GM18502 (cell line): ENCODE data around the gene AP3D1.
A peak's percentile ranks its signal among the peaks of the same experiment; 100 is the strongest.

Experiments
- ATAC-seq: cut with Tn5 transposase; IDR thresholded peaks from one replicate; pipeline ENCODE4 v1.9.1; 2021; ENCODE audit warnings: mild to moderate bottlenecking; ENCODE audit not compliant: unreplicated experiment, poor library complexity

Gene AP3D1

DNA sequence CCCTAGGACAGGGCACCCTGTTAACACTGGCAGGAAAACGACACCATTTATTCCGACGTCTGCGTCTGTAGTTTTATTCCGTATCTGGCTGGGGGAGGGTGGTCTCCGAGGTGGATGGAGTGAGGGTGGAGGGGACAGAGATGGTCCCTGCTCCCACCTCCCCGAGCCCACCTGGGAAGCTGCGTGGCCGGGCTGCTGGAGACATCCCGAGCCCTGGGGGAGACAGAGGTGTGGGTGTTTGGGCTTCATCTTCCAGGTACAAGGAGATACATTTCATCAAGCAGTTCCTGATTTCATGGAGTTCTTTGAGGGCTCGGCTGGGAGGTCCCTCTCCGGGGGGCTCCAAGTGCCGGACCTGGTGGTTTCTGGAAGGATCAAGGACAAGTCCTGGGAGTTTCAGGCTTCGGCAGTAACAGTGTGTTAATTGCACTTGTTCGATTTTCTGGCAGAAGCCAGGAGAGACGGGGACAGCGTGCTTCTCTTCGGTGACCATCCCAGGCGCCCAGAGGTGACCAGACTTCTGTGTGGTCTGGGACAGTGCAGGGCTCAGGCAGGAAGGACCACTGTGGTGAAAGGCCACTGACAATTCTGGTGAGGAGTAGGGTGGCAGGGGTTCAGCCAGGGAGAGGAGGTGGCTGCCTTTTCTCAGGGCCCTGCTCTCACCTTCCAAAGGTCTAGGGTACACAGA, 80.2 kb downstream of the AP3D1 start:
- no peak for ATAC-seq

DNA sequence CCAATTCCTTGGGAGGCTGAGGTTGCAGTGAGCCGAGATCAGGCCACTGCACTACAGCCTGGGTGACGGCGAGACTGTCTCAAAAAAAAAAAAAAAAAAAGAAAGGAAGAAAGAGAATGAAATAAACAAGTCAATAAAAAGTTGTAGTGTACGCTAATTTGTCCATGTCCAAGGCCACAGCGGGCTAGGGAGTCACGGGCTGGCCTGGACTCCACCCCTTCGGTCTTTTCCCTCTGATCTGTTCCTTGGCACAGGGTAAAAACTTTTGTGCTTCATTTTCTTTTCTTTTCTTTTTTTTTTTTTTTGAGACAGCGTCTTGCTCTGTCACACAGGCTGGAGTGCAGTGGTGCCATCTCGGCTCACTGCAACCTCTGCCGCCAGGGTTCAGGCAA, 80.9 kb downstream of the AP3D1 start:
- ATAC-seq, result no peak

DNA sequence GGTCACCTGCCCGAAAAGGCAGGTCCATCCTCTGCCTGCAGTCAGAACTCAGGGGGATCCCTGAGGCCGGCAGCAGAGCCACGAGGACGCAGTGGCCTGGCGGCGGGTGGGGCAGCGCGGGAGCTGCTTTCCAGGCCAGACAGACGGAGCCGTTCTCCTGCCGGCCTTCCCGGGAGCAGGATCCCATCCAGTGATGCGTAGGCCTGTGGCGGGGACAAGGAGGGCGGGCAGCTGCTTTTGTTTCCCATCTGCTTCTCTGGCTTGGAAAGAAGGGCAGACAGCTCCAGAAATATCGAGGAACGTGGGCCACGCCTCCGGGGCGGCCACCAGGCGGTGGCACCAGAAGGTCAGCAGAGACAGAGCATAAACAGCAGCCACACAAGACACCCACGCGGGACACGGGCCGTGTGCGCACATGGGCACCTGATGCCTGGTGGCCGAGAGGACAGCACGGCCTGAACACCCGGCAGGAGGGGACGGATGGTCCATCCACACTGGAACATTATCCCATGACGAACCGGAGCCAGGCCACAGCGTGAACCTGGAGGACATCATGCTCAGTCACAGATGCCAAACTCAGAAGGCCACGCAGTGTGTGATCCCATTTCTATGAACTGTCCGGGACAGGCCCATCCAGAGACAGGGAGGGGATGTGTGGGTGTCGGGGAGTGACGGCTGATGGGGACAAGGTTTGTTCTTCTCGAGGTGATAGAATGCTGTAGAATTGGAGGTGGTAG, 86.4 kb downstream of the AP3D1 start:
- no peak for ATAC-seq

DNA sequence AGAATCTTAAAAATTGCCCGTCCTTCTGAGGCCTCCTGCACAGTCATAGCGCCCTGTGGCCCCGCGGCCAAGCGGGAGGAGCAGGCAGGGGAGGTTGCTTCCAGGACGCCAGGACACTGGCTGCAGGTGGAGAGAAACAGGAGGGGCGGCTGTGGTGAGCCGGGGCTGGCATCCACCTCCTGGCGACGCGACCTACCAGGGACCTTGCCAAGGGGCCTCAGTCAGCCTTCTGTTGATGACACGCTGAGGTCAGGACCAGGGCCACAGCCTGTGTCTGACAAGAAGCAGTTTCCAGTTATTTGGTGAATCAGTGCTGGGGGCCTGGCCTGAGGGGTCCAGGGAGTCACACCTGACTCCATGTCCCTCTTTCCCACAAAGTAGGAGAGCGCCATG, 87.0 kb downstream of the AP3D1 start:
- ATAC-seq, result no peak

DNA sequence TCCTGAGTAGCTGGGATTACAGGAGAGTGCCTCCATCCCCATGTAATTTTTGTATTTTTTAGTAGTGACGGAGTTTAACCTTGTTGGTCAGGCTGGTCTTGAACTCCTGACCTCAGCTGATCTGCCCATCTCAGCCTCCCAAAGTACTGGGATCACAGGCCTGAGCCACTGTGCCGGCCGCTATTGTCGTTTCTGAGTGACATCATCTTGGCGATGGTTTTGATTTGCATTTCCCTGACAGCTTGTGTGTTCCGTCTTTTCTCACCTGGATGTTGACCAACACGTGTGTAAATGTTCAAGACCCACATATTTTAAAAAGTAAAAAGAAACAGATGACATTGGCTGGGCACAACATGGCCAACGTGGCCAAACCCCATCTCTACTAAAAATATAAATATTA, 87.5 kb downstream of the AP3D1 start:
- no peak for ATAC-seq

DNA sequence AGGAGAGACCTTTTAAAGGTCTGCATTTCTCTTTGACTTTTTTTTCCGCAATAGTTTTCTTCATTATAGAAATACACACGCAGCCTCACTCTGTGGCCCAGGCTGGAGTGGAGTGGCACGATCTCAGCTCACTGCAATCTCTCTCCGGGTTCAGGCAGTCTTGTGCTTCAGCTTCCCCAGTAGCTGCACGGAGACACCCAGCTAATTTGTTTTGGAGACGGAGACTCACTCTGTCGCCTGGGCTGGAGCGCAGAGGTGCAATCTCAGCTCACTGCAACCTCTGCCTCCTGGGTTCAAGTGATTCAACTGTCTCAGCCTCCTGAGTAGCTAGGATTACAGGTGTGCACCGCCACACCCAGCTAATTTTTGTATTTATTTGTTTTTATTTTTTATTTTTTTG, 88.6 kb downstream of the AP3D1 start:
- ATAC-seq, result no peak

DNA sequence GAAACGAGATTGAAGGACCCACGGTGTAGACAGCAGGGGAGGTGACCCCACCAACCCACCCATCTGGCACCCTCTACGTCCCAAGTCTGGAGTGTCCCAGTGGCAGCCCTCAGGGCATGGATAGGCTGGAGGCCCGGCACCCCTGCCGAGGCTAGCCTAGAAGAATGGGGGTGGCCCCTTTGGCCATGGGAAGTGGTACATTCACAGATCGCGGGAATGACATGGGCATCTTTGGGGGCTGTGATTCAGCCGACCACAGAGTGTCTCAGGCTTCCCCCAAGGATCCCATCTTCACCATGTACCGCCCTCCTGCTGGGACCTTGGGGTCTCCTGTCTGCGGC, 89.0 kb downstream of the AP3D1 start:
- no peak for ATAC-seq

DNA sequence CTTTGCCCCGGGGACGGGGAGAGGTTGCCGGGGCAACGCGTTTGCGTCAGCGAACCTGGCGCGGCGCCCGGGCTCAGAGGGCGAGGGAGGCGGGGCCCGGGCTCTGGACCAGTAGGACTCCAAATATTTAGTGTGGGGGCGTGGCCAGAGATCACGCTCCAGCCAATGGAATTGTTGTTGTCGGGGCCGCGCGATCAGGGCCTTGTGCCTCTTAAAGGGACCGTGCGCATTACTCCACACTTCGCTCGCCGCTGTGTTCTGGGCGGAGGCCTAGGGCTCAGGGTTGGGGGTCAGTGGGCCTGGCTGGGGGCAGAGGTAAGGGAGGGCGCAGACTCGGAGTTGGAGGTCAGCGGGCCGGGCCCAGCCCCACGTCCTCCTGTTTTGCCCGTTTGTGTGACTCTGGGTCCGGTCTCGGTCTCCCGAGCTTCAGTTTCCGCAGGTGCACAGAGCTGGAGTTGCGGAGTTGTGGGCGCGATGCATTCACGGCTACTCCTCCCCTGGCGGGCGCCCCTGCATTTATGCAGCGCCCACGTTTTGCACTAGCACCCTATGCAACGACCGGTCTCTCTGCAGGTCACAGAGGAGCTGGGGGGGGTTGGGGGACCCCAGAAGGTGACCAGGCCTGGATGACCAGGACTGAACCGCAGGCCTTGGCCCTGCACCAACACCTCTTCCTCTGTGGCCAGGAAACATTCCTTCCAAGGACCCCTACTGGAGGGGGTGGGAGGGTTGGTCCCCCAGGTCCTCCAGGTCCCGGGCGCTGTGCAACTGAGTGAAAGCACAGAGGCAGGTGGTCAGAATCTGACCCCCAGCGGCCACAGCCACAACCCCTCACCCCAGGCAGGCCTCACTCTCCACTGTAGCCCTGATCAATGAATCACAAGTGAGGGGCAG, 89.6 kb downstream of the AP3D1 start:
- peak; percentile 75 for ATAC-seq

DNA sequence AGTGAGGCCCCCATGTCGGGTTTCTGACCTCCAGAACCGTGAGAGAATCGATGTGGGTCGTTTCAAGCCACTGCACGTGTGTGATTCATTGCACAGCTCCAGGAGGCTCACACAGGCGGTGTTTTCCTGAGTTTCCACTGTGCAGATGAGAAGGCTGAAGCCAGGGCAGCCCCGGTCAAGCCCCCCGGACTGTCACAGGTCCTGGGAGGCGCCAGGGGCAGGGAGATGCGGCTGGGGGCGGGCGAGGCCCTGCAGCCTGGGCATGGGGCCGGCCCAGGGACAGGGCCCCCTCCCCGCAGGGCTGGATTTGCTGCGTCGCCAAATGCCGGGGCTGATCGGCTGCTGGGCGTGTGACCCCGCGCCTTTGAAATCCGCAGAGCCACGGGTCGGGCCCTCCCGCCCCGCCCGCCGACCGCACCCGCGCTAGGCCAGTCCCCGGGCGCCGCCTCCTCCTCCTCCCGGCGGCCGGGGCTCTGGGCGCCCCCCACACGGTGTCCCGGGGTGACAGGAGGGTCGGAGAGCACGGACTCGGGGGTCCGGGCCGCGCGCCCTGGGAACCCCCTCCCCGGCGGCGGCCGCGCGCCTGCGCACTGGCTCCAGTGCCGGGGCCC, 90.4 kb downstream of the AP3D1 start:
- ATAC-seq, result peak; percentile 29

DNA sequence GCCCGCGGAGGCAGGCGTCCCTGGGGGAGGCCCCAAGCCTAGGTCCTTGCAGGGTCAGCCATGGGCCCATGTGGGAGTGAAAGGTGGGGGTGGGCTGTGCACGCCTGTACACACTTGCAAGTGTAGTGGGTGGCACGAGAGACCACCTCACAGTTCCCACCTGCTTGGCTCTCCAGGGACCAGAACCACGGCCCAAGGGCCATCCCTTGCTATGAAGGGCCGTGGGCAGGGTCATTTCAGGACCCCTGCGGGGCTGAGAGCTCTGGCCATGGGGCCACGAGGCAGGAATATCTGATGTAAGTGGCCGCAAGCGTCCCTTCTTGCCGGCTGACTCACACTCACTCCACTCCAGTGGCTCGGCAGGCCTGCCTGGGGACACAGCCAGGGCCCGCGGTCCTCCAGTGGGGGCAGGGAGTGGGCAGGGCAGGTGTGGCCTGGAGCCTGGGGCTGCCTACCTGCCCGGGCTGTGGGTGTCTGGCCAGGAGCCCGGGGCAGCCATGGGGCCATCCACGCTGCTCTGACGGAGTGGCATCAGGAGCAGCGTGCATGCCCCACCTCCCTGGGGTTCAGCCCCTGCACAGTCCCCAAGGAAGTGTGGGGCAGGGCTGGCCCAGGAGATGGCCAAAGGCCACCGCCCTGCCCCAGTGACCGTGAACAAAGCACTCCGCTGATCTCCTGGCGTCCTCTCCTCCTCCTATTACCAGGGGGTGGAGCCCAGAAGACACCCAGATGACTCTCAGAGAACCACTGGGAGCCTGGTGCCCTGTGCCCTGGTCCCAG, 91.8 kb downstream of the AP3D1 start:
- ATAC-seq, result no peak

DNA sequence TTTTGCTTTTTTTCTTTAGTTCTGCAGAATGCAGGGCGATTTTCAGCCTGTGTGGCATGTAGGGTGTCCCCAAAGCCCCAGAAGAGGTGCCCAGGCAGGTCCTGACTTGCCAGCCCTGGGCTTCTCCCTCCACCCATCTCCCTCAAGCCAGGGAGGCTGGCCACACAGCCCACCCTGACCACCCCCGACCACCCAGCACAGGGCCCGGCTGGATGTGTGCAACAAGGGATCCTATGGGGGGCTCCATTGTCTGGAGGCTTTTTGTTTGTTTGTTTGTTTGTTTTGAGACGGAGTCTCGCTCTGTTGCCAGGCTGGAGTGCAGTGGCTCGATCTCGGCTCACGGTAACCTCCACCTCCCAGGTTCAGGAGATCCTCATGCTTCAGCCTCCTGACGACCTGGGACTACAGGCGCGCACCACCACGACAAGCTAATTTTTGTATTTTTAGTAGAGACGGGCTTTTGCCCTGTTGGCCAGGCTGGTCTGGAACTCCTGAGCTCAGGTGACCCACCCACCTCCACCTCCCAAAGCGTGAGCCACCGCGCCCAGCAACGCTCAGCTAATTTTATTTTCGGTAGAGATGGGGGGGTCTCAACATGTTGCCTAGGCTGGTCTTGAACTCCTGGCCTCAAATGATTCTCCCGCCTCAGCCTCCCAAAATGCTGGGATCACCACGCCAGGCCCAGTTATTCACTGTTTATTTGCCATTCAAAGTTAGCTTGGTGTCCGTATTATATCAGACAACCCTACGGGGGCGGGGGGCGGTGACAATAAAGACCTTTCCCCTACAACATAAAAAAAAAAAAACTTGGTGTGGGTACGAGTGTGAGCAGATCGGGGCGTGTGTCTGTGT, 92.6 kb downstream of the AP3D1 start:
- no peak for ATAC-seq

DNA sequence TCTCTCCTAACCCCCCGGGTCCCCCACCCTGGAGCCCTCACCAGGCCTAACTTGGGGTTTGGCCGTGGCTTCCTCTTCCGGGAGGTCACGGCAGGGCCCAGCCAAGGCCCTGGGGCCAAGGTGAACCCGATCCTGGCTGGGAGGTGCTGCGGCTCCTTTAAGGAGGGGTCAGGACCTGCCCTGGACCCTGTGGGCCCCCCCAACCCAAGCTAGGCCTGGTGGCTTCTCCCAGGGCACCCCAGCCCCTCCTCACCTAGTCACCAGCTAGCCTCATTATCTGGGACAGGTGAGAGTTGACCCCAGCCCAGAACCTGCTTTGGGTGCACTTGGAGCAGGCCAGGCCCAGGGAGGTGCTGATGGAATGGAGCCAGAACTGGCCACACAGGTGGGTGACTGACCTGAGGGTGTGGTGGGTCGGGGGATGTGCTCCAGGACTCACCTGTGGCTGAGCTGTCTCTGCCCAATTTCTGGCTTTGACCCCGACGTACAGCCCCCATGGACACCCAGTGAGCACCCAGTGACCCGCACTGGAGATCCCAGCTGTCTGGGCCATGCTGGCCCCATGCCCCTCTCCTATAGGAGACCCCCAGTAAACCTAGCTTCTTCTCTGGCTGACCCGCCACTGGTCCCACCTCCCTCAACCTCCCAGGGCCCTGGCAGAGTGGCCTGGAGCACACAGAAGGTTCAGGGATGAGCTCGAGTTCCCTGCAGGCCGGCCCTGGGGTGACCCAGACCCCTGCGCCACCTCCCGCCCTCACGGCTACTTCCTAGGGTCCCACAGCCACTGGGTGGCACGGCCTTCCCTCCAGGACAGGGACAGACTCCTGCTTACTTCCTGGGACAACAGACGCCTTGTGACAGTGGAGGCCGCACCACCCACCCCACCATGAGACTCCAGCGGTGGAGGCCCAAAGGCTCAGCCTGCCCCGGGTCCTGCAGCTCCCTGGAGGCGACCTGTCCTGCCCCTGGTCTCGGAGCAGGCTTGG, 93.6 kb downstream of the AP3D1 start:
- ATAC-seq, result no peak

DNA sequence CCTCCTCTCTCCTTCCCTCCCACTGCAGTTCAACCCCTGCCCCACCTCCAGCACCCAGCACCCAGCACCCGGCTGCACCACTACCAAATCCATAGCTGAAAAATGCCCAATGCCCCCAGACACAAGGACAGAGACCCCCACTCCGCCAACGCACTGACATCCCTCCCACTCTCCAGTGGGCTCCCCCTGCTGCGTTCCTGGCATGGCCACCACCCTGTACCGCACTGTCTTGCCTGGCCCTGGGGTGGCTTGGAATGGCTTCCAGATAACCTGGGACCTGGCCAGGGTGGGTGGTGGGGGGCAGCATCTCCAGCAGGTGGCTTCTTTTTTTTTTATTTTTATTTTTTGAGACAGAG, 94.6 kb downstream of the AP3D1 start:
- ATAC-seq, result no peak

DNA sequence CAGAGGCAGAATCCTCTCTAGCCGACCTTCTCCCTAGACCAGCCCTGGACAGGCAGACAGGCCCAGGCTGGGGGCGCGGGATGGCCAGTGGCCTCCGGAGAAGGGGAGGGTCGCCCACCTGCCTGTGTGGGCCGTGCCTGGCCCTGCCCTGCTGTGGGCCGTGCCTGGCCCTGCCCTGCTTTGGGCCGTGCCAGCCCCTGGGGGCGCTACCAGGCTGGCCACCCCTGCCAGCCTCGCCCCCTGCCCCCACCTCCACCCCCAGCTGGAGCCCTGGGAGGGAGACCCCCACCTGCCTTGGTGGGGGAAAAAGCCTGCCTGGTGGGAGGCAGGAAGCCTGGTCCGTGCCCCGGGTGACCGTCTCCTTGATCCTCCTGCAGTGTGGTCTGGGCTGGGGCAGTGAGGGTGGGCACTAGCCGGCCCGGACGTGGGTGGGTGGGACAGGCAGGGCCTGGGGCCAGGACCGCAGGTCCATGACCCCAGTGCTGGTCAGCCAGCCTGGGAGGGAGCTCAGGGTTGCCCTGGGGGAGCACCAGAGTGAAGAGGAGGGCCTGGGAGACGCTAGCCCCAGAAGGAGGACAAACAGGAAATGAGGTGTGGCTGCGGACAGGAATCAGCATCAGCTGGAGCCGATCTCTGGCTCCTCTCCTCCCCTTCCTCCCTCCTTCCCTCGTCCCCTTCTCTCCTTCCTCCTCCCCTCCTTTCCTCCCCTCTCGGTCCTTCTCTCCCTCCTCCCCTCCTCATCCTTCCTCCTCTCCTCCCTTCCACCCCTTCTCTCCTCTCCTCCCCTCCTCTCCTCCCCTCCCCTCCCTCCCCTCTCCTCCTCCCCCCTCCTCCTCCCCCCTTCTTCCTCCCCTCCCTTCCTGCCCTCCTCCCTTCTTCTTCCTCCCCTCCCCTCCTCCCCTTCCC, 95.2 kb downstream of the AP3D1 start:
- no peak for ATAC-seq

DNA sequence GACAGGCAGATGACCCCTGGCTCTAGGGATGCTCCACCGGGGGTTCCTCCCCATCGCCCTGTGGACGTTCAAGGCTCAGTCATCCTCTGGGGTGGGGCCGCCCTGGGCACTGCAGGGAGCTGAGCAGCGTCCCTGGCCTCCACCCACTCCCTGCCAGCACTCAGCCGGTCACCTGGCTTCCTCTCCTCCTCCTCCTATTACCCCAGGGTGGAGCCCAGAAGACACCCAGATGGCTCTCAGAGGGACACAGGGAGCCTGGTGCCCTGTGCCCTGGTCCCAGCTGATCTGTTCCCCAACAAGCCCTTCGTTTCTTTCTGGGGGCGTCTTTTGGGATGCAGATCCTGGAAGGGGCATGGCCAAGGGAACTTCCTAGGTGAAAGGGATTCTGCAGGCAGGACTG, 96.6 kb downstream of the AP3D1 start:
- no peak for ATAC-seq

DNA sequence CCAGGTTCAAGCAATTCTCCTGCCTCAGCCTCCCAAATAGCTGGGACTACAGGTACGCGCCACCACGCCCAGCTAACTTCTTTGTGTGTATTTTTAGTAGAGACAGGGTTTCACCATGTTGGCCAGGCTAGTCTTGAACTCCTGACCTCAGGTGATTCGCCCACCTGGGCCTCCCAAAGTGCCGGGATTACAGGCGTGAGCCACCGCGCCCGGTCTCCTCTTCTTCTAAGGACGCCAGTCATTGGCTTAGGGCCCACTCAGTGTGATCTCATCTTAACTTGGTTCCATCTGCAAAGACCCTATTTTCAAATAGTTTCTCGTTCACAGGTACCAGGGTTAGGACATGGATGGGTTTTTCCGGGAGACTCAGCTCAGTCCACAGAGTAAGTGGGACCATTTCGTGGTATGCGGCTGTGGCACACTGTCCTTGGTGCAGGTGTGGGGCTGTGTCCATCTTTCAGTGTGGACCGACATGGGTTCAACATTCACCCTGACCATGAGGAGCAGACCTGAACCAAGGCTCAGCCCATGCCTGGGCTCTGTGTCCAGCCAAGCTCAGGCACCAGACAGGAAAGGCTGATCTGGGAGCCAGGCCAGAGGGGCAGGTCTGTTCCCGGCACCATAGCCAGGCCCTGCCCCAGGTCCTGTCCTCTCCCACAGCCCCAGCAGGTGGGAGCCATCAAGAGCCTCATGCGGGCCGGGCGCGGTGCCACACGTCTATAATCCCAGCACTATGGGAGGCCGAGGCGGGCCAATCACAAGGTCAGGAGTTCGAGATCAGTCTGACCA, 97.6 kb downstream of the AP3D1 start:
- ATAC-seq, result no peak
